Measurements from ENCODE around the gene CSPG4. TPM values are rescaled to one million over a fixed set of nuclear protein-coding genes. Genes with fewer than 3 reads are reported as not detected.
"Not testable (repeated sequence)": the region's sequence is repeated elsewhere in the genome, so short reads cannot be mapped to it uniquely, and the experiment has no call there.

Gene CSPG4
- total RNA-seq, 2 donors from 2014 or later, result 0.02 TPM; not detected in 1

DNA sequence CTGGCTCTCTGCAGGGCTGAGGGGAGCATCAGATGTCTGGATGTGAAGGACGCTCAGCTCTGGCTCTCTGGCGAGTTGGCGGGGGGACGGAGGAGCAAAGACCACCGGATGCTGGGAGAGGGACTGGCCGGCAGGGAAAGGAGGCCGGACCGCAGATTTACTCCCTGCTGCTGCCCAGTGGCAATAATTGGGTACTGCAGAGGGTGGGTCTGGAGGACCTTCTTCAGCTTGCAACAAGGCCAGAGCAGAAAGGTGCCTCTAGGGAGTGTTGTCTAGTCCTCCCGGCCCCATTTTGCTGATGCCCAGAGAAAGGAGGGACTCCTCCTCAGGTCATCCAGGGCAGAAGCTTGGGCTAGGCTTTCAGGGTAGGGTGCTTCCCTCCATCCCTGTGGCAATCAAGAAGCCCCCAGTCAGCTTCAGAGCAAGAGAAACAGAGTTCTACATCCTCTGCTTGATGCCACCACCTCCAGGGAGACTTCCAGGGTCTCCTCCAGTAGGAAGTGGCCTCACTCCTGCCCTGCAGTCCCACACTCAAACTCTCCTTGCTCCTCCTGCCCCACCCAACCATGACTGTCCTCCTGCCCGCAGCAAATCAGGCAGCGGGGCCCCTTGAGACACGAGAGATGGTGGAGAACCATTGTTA, 20.3 kb upstream of the CSPG4 start:
- no peaks in the 10 kb centered on the region for H3K36me3 Mint-ChIP-seq (ENCODE audit: low read depth)
- no peaks in the 10 kb centered on the region for H3K9me3 Mint-ChIP-seq
- H3K4me3 Mint-ChIP-seq, result no peak overlapping the region
- H3K27ac Mint-ChIP-seq, result no peak overlapping the region
- H3K4me1 Mint-ChIP-seq, result peaks cover 8% of the 10 kb centered on the region
- peaks cover 3% of the 10 kb centered on the region for H3K27me3 Mint-ChIP-seq
- peak; percentile 71 for ATAC-seq (replicated peaks)

DNA sequence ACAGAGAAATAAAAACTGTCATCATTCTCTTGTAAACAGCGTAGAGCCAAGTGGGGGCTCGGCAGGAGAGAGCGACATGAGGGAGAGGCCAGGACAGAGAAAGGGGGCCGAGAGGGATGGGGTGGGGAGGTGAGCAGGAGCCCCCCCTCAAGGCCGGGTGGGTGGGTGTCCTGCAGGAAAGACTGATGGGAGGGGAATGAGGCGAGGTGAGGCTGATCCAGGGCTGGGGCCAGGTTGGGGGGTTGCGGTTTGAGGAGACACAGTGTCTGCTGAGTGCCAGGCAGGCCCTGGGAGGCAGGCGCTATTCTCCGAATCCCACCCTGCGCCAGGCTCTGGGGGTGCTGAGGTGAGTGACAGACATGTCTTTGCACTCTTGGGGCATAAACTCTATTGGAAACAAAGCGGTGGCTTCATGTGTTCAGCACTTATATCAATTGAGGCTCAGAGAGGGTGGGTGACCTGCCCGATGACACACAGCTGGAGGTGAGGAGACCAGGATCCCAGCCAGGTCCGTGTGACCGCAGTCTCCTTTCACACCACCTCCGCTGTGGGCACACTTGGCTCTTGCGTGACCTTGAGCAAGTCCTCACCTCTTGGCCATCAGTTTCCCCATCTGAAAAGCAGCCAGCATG, 19.6 kb upstream of the CSPG4 start:
- no peak overlapping the region for H3K4me3 Mint-ChIP-seq
- H3K36me3 Mint-ChIP-seq (ENCODE audit: low read depth), result no peaks in the 10 kb centered on the region
- ATAC-seq (replicated peaks), result no peak
- no peaks in the 10 kb centered on the region for H3K9me3 Mint-ChIP-seq
- peaks cover 5% of the 10 kb centered on the region for H3K4me1 Mint-ChIP-seq
- peaks cover 3% of the 10 kb centered on the region for H3K27me3 Mint-ChIP-seq
- H3K27ac Mint-ChIP-seq, result no peak overlapping the region

DNA sequence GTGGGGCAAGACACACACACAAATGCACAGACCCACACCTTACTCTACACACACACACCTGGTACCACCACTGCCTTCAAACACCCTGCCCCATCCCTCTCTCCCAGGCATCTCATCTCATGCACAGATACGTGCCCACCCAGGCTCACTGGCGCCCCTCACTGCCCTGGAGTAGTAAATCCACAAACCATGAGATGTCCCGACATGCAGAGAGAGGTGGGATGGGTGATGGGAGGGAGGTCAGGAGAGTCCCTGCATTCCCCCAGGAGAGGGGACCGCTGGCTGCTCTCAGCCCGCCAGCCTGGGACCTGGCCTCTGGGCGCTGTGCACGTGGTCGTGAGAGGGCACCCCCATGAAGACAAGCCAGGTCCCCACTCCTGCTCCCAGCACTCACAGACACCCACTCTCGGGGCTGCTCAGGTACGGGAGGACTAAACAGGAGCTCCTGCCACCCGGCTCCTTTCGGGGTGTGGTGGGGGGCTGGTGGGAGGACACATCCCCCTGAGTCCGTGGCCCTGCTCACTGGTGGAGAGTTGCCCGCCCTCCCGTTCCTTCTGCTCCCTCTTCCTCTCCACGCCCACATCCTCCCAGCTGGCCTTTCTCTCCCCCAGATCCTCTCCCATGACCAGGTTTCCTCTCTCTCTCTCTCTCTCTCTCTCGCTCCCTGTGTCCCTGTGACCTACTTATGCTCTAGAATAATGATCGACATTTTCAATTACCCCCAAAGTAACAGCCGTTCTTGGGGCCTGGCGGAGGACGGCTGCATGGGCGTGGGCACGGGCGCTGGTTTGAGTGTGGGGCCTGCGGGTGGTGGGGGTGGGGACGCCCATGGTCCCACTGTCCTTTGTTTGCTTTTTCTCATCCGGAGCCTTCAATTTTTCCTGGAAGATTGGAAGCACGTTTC, 18.9 kb upstream of the CSPG4 start:
- peaks cover 5% of the 10 kb centered on the region for H3K4me1 Mint-ChIP-seq
- H3K9me3 Mint-ChIP-seq, result no peaks in the 10 kb centered on the region
- H3K27ac Mint-ChIP-seq, result no peak overlapping the region
- ATAC-seq (replicated peaks), result no peak
- H3K27me3 Mint-ChIP-seq, result peaks cover 3% of the 10 kb centered on the region
- H3K4me3 Mint-ChIP-seq, result no peak overlapping the region
- H3K36me3 Mint-ChIP-seq (ENCODE audit: low read depth), result no peaks in the 10 kb centered on the region

DNA sequence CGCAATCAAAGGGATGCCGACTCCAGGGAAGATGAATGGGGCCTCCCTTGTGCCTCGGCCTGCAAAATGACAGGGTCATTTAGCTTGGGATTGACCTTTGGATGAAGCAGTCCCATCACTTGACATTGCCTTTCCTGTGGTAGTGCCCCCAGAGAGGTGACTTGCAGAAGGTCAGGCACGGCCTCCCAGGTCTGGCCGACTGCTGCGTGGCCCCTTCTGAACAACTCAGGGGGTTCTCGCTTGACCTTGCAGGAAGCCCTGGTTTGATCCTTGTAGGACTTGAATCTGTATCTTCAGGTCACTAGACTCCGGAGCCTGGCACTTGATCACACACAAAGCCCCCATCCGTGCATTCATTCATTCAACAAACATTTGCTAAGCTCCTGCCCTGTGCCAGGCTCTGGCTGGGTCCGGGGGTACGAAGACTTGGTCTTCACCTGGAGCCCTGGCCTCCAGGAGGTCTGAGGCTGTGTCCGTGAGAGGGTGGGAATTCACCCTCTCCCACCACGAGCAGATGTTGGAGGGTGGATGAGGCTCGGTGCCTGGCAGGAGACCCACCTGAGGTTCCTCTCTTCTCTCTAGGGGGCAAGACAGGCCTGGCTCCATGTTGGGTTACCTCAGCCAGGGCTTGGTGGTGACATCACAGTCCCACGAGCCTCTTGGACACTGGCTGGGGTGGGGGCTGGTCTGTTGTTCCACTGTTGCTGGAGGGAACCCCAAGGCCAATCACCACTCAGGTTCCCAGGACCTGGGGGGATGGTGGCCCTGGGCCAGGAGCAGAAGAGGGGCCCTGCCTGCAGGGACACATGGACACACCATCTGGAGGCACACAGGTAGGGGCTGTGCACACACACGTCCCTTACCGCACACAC, 18.0 kb upstream of the CSPG4 start:
- not testable (repeated sequence) for H3K27ac Mint-ChIP-seq; ATAC-seq (replicated peaks); H3K36me3 Mint-ChIP-seq (ENCODE audit: low read depth); H3K9me3 Mint-ChIP-seq; H3K4me3 Mint-ChIP-seq; H3K4me1 Mint-ChIP-seq; H3K27me3 Mint-ChIP-seq

DNA sequence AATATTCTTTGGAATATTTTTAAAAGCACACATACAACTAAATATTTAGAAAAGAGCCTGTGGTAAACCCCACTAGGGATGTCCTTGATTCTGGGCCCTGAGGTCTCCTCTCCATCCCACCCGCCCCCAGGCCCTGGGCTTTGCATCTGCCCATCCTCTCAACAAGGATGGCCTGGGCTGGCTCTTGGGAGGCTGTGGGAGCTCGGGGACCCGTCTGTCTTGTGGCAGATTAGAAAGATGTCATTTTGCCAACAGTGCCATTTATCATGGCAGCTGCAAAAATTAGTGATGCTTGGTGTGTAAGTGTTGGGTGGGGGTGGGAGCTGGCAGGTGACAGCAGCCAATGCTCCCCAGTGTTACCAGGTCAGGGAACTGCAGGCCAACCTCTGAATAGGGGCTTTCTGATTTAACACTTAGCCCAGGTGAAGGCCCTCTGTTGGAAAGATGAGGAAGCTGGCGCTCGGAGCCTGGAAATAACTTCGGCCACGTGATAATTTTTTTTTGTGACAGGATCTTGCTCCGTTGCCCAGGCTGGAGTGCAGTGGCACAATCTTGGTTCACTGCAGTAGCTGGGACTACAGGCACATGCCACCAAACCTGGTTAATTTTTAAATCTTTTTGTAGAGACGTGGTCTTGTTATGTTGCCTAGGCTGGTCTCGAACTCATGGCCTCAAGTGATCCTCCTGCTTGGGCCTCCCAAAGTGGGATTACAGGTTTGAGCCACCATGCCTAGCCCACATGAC, 16.9 kb upstream of the CSPG4 start:
- H3K36me3 Mint-ChIP-seq (ENCODE audit: low read depth), result no peaks in the 10 kb centered on the region
- H3K9me3 Mint-ChIP-seq, result no peaks in the 10 kb centered on the region
- no peak for ATAC-seq (replicated peaks)
- H3K4me3 Mint-ChIP-seq, result no peak overlapping the region
- H3K27me3 Mint-ChIP-seq, result peaks cover 3% of the 10 kb centered on the region
- H3K27ac Mint-ChIP-seq, result no peak overlapping the region
- peaks cover 5% of the 10 kb centered on the region for H3K4me1 Mint-ChIP-seq

DNA sequence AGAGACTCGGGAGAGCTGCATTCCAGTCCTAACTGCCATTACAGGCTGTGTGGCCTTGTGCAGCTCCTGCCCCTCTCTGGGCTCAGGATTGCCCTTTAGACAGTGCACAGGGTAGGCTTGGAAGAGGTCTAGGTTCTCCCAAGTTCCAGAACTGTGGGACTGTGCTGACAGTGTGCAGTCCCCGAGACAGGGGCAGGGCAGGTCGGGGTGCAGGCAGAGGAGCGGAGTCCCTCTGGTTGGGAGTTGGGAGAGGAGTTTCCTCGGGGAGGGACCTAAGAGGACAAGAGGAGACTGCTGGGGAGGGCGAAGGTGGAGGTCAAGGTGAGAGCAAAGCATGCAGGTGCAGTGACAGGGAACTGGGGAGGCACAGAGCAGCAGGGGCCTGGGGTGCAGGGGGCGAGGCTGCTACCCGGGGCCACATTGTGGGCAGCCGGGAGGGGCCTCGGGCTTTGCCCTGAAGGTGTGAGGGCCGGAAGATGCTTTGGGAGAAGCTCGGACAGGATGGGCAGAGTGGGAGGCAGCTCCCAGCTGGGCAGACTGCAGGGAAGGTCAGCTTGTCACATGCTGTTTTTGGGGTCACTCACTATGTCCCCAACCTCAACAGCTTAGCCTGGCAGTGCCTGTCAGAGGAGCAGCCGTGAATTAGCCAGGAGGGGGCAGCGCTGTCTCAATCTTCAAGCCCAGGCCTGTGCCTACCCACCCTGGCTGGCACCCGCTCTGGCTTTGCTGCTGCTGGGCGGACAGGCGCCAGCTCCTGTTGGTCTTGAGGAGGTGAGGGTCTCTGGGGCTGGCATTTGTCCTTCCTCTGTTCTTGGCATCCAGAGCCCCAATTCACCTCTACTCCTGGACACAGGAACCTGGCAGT, 15.4 kb upstream of the CSPG4 start:
- Mint-ChIP-seq H3K36me3 (ENCODE audit: low read depth) (no peaks in the 10 kb centered on the region), H3K27ac (no peak overlapping the region), H3K27me3 (peaks cover 3% of the 10 kb centered on the region), H3K4me3 (no peak overlapping the region), H3K4me1 (peaks cover 5% of the 10 kb centered on the region), H3K9me3 (no peaks in the 10 kb centered on the region)
- peak; percentile 74 for ATAC-seq (replicated peaks)

DNA sequence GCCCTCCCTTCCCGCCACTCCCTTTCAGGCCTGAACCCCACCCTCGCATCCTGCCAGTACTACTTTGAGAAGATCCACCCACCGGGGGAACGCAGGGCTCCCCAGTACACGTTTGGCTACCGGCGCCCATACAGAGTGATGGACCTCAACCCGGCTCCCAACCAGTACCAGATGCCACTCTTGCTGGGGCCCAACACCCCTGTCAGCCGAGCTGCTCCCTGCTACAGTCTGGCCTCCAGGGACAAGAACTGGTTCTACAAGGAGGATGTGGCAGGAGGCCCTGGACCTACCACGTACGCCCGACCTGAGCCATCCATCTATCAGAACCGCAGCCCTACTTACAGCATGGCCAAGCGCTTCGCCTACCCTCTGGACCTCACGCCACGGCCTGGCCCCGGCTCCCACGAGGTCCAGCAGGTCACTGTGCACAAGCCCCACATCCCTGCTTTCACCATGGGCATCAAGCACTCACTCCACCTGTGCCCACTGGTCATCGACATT, 14.4 kb upstream of the CSPG4 start:
- no peaks in the 10 kb centered on the region for H3K9me3 Mint-ChIP-seq
- no peaks in the 10 kb centered on the region for H3K36me3 Mint-ChIP-seq (ENCODE audit: low read depth)
- H3K4me1 Mint-ChIP-seq, result no peaks in the 10 kb centered on the region
- no peak overlapping the region for H3K27ac Mint-ChIP-seq
- no peak for ATAC-seq (replicated peaks)
- no peak overlapping the region for H3K4me3 Mint-ChIP-seq
- no peaks in the 10 kb centered on the region for H3K27me3 Mint-ChIP-seq

DNA sequence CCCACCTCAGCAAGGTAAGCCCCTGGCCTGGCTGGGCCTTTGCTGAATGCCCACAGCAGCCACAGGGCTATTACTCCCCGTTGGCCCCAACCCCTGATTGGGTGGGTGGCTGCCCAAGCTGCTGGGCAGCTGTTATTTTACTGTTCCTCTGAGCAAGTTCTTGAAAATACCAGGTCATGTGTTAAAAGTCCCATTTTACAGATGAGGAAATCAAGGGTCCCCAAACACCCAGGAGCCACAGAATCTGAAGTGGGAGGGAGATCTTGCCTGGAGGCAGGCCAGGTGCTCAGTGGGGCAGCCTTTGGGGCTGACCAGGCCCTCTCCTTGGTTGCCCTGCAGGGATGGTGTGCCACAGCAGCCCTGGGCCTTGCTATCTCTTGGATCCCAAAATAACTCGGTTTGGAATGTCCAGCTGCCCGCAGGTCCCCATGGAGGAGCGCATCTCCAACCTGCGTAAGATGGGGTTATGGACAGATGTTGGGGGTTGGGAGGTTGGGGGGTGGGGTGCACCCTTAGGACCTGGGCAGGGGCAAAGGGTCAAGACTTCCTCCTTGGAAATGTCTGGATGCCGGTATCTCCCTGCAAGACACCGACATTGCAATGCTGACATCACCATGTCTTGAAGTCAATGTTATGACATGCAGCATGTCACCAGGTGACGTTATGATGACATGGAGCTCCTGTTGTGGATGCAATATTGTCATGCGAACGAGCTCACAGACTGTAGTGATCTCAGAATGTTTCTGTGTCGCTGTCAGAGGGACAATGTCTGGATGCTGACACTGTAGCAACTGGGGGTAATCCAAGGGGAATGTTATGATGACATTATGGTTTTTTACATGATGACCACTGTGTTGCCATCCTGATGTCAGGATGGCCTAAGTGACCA, 13.3 kb upstream of the CSPG4 start:
- Mint-ChIP-seq H3K4me1 (peaks cover 7% of the 10 kb centered on the region), H3K27me3 (peaks cover 4% of the 10 kb centered on the region), H3K36me3 (ENCODE audit: low read depth) (no peaks in the 10 kb centered on the region), H3K4me3 (no peak overlapping the region), H3K27ac (no peak overlapping the region), H3K9me3 (no peaks in the 10 kb centered on the region)
- no peak for ATAC-seq (replicated peaks)

DNA sequence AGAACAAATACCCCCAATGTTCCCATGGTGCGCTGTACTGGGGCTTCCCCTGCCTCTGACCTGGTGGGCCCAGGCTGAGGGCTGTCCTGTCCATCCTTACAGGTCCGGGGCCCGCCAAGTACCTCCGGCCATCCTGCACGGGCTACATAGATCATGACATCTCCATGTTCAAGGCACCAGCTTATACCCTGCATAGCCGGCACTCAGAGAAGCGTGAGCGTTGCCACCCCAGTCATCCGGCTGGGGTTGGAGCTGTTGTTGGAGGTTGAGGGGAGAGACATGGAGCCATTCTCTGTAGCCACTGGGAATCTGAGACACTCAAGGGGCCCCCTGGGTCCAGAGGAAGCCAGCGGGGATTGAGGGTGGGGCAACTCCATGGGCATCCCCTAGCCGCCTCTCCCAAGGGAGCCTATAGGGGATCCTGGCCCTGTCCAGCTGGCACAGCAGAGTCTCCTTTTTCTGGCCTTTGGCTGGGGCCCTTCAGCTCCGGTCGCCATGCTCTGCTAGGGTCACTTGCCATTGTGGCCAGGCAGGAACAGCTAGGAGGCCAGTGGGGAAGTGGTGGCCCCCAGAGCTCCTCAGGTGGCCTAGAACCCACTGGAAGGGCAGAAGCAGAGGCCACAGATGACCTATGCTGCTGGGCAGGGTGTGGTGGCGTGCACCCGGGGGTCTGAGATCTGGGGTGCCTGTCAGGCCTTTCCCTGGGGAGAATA, 12.5 kb upstream of the CSPG4 start:
- no peaks in the 10 kb centered on the region for H3K36me3 Mint-ChIP-seq (ENCODE audit: low read depth)
- H3K27ac Mint-ChIP-seq, result no peak overlapping the region
- H3K4me1 Mint-ChIP-seq, result peaks cover 9% of the 10 kb centered on the region
- peaks cover 4% of the 10 kb centered on the region for H3K27me3 Mint-ChIP-seq
- H3K9me3 Mint-ChIP-seq, result no peaks in the 10 kb centered on the region
- no peak overlapping the region for H3K4me3 Mint-ChIP-seq
- no peak for ATAC-seq (replicated peaks)

DNA sequence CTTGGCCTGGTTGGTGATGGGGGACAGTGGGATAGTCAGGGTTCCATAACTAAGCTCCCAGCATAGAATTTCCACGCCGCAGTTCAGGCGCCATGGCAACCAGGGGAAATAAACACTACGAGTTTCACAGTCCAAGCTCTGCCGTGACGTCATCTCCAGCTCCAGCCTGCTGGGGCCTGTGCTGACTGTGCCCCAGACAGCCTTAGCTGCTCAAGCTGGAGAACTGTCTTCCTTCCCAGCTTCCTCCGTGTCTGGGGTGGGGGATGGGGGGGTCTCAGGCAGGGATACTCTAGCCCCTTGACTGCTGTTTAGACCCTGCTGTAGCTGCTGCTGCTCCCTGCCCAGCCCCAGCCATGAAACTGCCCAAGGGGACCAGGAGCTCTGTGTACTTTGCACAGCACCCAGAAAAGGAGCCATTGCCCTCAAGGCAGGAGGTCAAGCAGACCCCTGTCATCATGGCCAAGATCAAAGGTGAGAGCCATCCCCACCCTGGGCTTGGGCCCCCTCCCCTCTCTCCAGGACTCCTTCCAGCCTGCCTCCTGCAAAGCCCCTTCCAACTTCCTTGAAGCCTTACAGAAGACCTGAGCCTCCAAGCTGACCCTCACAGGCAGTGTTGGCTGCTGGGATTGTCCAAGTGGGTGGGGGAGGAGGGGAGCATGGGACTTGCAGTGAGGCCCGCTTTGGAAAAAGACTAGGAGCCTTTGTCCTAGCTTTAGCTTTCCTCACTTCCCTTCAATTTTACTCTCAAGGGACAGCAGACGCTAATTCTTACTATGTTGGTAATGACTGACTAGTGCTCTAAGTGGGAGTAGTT, 11.4 kb upstream of the CSPG4 start:
- no peaks in the 10 kb centered on the region for H3K9me3 Mint-ChIP-seq
- H3K27ac Mint-ChIP-seq, result no peak overlapping the region
- no peaks in the 10 kb centered on the region for H3K36me3 Mint-ChIP-seq (ENCODE audit: low read depth)
- ATAC-seq (replicated peaks), result peak; percentile 66
- peaks cover 9% of the 10 kb centered on the region for H3K4me1 Mint-ChIP-seq
- H3K27me3 Mint-ChIP-seq, result peaks cover 4% of the 10 kb centered on the region
- no peak overlapping the region for H3K4me3 Mint-ChIP-seq

DNA sequence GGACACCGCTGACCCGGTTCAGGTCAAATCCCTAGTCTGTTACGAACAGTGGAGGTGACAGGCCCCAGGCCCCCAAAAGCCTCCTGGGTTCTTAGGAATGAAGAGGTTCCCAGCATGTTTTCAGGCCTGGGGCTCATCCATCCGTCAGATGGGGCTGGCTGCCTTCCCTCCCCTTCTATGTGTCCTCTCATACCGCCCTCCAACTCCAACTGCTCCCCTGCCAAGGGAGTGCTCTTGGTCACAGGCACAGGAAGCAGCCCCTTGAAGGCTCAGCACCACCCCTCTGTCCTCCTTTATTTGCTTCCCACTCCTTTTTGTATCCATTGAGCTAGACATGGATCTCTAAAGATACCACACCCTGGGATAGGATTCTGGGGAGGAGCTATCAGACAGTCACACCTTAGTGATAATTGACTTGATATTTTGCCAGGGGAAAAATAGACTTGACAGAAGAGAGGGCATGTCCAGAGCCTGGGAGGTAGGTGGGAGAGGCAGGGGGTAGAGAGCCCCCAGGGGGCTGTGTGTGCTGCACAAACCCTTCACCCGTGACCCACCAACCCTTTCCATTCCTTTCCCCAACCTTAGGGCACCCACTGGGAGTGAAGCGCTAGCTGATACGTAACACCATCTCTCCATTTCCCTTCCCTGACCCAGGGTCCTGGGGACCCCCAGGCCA, 10.7 kb upstream of the CSPG4 start:
- no peak overlapping the region for H3K4me3 Mint-ChIP-seq
- H3K27ac Mint-ChIP-seq, result no peak overlapping the region
- ATAC-seq (replicated peaks), result no peak
- H3K36me3 Mint-ChIP-seq (ENCODE audit: low read depth), result no peaks in the 10 kb centered on the region
- H3K27me3 Mint-ChIP-seq, result peaks cover 8% of the 10 kb centered on the region
- peaks cover 9% of the 10 kb centered on the region for H3K4me1 Mint-ChIP-seq
- H3K9me3 Mint-ChIP-seq, result no peaks in the 10 kb centered on the region
